Activated CD4-positive, alpha-beta T cell treated with anti-CD3 and anti-CD28 coated beads for 48 hours (primary cell): Measurements from ENCODE around the gene KCNJ14.

Experiments used
- DNase-seq: peaks from one replicate; pipeline ENCODE4 v3.0.0-alpha.2; 2020

The KCNJ14 gene

GRCh38 chr19:48445606-48446481 is 9.5 kb upstream of the KCNJ14 start, which contains the start of gene GRWD1:
Gene GRWD1 (plus strand): TSS chr19:48445983. CDS start chr19:48446006, 23 bp downstream.
- peak; percentile 97 for DNase-seq

GRCh38 chr19:48446579-48446978 is 8.8 kb upstream of the KCNJ14 start:
- no peak for DNase-seq

- no peak for DNase-seq
Measured at GRCh38 chr19:48448563-48448962, 6.8 kb upstream of the KCNJ14 start.

GRCh38 chr19:48450441-48450840 is 4.9 kb upstream of the KCNJ14 start:
- DNase-seq: no peak

- no peak for DNase-seq
Measured at GRCh38 chr19:48450863-48451262, 4.5 kb upstream of the KCNJ14 start.

- no peak for DNase-seq
Measured at GRCh38 chr19:48451624-48452023, 3.8 kb upstream of the KCNJ14 start.

- DNase-seq: no peak
Measured at GRCh38 chr19:48452289-48453190, 2.8 kb upstream of the KCNJ14 start.

- no peak for DNase-seq
Measured at GRCh38 chr19:48454150-48454730, 1.1 kb upstream of the KCNJ14 start.

- DNase-seq: no peak
Measured at GRCh38 chr19:48455908-48456562, 661 bp downstream of the KCNJ14 start.

- no peak for DNase-seq
Measured at GRCh38 chr19:48456864-48457263, 1.5 kb downstream of the KCNJ14 start.

GRCh38 chr19:48458016-48458415 is 2.6 kb downstream of the KCNJ14 start:
- no peak for DNase-seq

GRCh38 chr19:48461651-48461981 is 6.2 kb downstream of the KCNJ14 start:
- DNase-seq: no peak

- peak; percentile 49 for DNase-seq
Measured at GRCh38 chr19:48461982-48462655, 6.7 kb downstream of the KCNJ14 start.

- DNase-seq: no peak
Measured at GRCh38 chr19:48465215-48465614, 9.8 kb downstream of the KCNJ14 start.

- DNase-seq: no peak
Measured at GRCh38 chr19:48466561-48467325, 11.4 kb downstream of the KCNJ14 start.

GRCh38 chr19:48468772-48469288 is 13.5 kb downstream of the KCNJ14 start:
- peak; percentile 100 for DNase-seq

GRCh38 chr19:48469289-48469881 is 14.0 kb downstream of the KCNJ14 start, which contains the start of gene CYTH2:
Gene CYTH2 (plus strand): TSS chr19:48469369. CDS start chr19:48469508, 139 bp downstream.
- DNase-seq: peak; percentile 85

GRCh38 chr19:48469934-48470680 is 14.7 kb downstream of the KCNJ14 start:
- no peak for DNase-seq

GRCh38 chr19:48470856-48471255 is 15.5 kb downstream of the KCNJ14 start:
- DNase-seq: no peak

GRCh38 chr19:48471836-48472235 is 16.5 kb downstream of the KCNJ14 start:
- DNase-seq: no peak
